ENCODE results near the gene CDC42BPA.

DNA sequence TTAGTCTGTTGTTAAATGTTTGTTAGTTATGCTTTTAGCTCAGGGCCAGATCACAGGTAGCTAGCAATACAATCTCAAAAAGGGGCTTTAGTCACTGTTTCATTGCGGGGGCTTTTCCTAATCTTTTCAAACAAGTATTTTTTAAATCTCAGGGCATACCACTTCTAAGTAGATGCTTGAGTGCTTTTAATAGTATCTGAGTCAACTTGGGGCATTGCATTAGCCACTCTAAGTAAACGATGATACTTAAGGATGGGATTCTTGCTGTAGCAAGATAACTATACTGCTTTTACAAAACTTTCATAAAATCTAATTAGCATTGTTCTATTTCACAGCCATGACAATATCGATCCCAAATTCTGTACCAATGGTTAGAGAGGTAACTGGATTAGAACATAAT is 11.6 kb downstream of the CDC42BPA start:
- TF ChIP-seq EZH2 (IDR thresholded peaks at IDR 0.05; ENCODE audit: low read length) = no peak
- TF ChIP-seq, protein P1, sequence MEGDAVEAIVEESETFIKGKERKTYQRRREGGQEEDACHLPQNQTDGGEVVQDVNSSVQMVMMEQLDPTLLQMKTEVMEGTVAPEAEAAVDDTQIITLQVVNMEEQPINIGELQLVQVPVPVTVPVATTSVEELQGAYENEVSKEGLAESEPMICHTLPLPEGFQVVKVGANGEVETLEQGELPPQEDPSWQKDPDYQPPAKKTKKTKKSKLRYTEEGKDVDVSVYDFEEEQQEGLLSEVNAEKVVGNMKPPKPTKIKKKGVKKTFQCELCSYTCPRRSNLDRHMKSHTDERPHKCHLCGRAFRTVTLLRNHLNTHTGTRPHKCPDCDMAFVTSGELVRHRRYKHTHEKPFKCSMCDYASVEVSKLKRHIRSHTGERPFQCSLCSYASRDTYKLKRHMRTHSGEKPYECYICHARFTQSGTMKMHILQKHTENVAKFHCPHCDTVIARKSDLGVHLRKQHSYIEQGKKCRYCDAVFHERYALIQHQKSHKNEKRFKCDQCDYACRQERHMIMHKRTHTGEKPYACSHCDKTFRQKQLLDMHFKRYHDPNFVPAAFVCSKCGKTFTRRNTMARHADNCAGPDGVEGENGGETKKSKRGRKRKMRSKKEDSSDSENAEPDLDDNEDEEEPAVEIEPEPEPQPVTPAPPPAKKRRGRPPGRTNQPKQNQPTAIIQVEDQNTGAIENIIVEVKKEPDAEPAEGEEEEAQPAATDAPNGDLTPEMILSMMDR (optimal IDR thresholded peaks at IDR 0.05 in 1 of 3, IDR thresholded peaks at IDR 0.05 in 1 of 3, conservative IDR thresholded peaks at IDR 0.05 in 1 of 3; ENCODE audit: extremely low read depth in 1 of 3, insufficient read depth in 2 of 3, low read length in 3 of 3) = no peak
